ENCODE results near the gene POLDIP3. TPM values are rescaled to one million over a fixed set of nuclear protein-coding genes. Genes with fewer than 3 reads are reported as not detected.
A peak's percentile ranks its signal among the peaks of the same experiment; 100 is the strongest.

The POLDIP3 gene
- total and polyA plus RNA-seq, 2 of the 4 experiments (the other 2 are of a cell fraction), result 33.9 to 43.6 TPM

DNA sequence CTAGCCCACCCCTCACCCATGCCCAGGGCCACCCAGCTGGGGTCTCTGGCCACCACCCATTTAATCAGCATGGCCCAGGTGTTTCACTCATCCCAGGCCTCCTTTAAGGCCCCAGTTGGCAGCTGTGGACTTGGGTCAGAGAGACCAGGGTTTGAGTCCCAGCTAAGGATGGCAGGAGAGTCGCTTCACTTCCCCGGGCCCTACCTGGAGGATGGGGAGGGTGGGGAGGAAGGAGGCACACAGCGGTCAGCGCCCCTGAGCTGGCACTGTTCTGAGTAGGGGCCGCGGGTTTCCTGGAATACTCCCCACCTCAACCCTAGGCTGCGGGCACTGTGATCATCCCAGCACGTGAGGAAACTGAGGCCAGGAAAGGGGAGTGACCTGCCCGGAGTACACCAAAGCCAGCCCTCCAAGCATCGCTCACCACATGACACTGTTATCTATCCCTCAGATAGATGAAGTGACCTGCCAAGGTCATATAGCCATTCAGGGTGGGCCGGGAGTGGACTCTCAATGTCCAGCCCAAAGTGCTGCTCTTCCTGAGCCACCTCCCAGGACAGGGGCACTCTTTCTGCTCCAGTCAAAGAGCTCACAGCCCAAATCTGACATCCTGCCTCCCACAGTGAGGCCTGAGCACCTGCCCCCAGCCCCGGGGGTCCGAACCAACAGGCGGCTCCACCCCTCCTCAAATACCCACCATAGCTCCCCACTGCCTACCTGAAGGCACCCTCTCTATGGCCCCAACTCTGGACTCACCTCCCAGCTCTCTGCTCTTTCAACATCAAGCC, 29.1 kb upstream of the POLDIP3 start (continued):
- TF ChIP-seq MAZ (IDR thresholded peaks at IDR 0.05; ENCODE audit: borderline replicate concordance, low read depth, low read length), result no peak
- TF ChIP-seq POLR2A (IDR thresholded peaks at IDR 0.05; ENCODE audit: low read depth, low read length), result no peak

DNA sequence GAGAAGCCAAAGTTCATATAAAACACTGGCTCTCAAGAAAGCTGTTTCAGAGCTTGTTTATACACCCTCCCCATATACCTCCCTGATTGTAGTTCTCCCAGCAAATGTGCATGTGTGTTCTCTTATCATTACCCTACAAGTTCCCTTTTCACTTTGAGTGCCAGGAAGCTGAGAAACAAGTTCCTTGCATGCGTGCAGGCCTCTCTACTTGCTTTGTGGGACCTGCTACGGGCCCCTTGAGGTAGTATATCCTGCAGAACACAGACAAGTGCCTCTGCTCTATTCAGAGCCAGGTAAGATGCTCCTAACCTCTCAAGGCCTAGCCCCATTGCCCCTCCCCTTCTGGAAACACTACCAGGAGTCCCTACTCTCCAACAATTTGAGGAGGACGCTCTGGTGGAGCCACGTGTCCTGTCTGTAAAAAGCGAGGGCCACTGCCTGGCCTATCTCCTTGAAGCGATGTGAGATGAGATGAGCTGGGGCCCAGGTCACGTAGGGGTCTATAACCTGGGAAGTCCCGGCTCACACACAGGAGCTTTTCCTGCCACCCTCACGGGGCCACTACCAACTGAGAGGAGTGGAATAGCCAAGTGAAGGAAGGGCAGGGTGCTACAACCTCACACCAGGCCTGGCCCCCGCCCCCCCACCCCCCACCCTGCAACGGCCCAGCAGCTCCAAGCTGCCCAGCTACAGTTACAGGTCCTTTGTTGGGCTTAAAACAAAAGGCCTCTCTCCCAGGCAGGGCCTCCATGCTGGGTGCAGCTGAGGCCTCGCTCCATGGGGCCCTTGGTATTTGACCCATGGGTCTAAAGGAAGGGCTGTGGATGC, 28.3 kb upstream of the POLDIP3 start:
- TF ChIP-seq FOS (IDR thresholded peaks at IDR 0.05; ENCODE audit: low read depth, low read length) (no peak), MAZ (IDR thresholded peaks at IDR 0.05; ENCODE audit: borderline replicate concordance, low read depth, low read length) (no peak), BHLHE40 (IDR thresholded peaks at IDR 0.05; ENCODE audit: low read depth, low read length) (no peak), SMC3 (IDR thresholded peaks at IDR 0.05; ENCODE audit: low read depth, low read length) (no peak), POLR2A (IDR thresholded peaks at IDR 0.05; ENCODE audit: low read depth, low read length) (no peak), MAFK (IDR thresholded peaks at IDR 0.05; ENCODE audit: low read depth, low read length) (no peak), CEBPB (IDR thresholded peaks at IDR 0.05; ENCODE audit: low read depth, low read length) (no peak), MXI1 (IDR thresholded peaks at IDR 0.05; ENCODE audit: borderline replicate concordance, low read depth, low read length) (no peak), RFX5 (IDR thresholded peaks at IDR 0.05; ENCODE audit: low read depth, low read length) (no peak), NFE2L2 (IDR thresholded peaks at IDR 0.05; ENCODE audit: low read depth, low read length) (no peak)
- TF ChIP-seq, protein P1, sequence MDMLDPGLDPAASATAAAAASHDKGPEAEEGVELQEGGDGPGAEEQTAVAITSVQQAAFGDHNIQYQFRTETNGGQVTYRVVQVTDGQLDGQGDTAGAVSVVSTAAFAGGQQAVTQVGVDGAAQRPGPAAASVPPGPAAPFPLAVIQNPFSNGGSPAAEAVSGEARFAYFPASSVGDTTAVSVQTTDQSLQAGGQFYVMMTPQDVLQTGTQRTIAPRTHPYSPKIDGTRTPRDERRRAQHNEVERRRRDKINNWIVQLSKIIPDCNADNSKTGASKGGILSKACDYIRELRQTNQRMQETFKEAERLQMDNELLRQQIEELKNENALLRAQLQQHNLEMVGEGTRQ (IDR thresholded peaks at IDR 0.05; ENCODE audit: low read depth, low read length), result no peak
- TF ChIP-seq, protein P2, sequence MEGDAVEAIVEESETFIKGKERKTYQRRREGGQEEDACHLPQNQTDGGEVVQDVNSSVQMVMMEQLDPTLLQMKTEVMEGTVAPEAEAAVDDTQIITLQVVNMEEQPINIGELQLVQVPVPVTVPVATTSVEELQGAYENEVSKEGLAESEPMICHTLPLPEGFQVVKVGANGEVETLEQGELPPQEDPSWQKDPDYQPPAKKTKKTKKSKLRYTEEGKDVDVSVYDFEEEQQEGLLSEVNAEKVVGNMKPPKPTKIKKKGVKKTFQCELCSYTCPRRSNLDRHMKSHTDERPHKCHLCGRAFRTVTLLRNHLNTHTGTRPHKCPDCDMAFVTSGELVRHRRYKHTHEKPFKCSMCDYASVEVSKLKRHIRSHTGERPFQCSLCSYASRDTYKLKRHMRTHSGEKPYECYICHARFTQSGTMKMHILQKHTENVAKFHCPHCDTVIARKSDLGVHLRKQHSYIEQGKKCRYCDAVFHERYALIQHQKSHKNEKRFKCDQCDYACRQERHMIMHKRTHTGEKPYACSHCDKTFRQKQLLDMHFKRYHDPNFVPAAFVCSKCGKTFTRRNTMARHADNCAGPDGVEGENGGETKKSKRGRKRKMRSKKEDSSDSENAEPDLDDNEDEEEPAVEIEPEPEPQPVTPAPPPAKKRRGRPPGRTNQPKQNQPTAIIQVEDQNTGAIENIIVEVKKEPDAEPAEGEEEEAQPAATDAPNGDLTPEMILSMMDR (conservative IDR thresholded peaks at IDR 0.05; ENCODE audit: low read depth, low read length), result no peak
- H3K9me1 ChIP-seq (ENCODE audit: insufficient read depth, low read length), result peaks cover 26% of the 10 kb centered on the region
- peaks cover 9 to 82% of the 10 kb centered on the region in 2 experiments; a peak in 3 of 4 replicates for H3K79me1 ChIP-seq (ENCODE audit: low read depth in 1 of 2, low read length in 2 of 2)
- H4K91ac ChIP-seq (ENCODE audit: insufficient read depth, low read depth, low read length), result no peak overlapping the region
- H2BK120ac ChIP-seq (ENCODE audit: low read depth, low read length), result no peak overlapping the region
- no peak overlapping the region for H3K27ac ChIP-seq (ENCODE audit: insufficient read depth, low read length)
- no peaks in the 10 kb centered on the region for H3K27me3 ChIP-seq (ENCODE audit: control insufficient read depth, insufficient read depth, low read length)
- in situ Hi-C loops (cut with MboI; ENCODE audit: low sequenced_read_pairs) (no loop called here), intact Hi-C loops (cut with micrococcal nuclease) (no loop called here), dilution Hi-C loops (cut with HindIII; ENCODE audit: low sequenced_read_pairs, unreplicated experiment) (no loop called here)
- no peaks in the 10 kb centered on the region for H3K36me3 ChIP-seq (ENCODE audit: control insufficient read depth, insufficient read depth, low read length)
- H4K8ac ChIP-seq (ENCODE audit: low read depth in 2 of 2, low read length in 2 of 2), result no peak overlapping the region
- CTCF ChIA-PET, result no interaction called here
- 100% methylated on average over 1 of the region's 12 CpGs; no CpG with 5 or more reads in 1 of the 2 experiments for WGBS, 2 experiments (ENCODE audit: extremely low coverage in 2 of 2, insufficient read length in 1 of 2)
- H3K4me3 ChIP-seq (ENCODE audit: insufficient read depth, low read depth, low read length), result no peak overlapping the region
- no peak overlapping the region for H3K4me2 ChIP-seq (ENCODE audit: low read depth, low read length)
- ATAC-seq (ENCODE audit: low read depth), result no peak
- H3K9ac ChIP-seq (ENCODE audit: low read depth, low read length), result no peak overlapping the region
- no peak overlapping the region for H2BK5ac ChIP-seq (ENCODE audit: low read depth, low read length, poor library complexity, severe bottlenecking)
- H3K9me3 ChIP-seq (ENCODE audit: control insufficient read depth, insufficient read depth, low read length), result no peaks in the 10 kb centered on the region
- no peak overlapping the region for H3K4ac ChIP-seq (ENCODE audit: low read depth, low read length)
- no TSS peak for BruUV-seq (replicated peaks)
- H3K56ac ChIP-seq (ENCODE audit: extremely low read depth, insufficient read depth, low read length), result no peak overlapping the region
- H3K14ac ChIP-seq (replicated peaks; ENCODE audit: low read depth, low read length), result no peak overlapping the region
- H2AK9ac ChIP-seq (replicated peaks; ENCODE audit: low read depth, low read length, poor library complexity), result peak overlapping the region; percentile 73
- H2AK5ac ChIP-seq (ENCODE audit: low read depth, low read length), result no peak overlapping the region
- H3K18ac ChIP-seq (ENCODE audit: low read depth, low read length), result no peak overlapping the region
- peaks cover 35% of the 10 kb centered on the region for H3K4me1 ChIP-seq (ENCODE audit: control insufficient read depth, insufficient read depth, low read length)
- DNase-seq, result no peak
- POLR2A ChIA-PET (ENCODE audit: unreplicated experiment), result interaction anchor here (1.2 kb wide), 1 partner anchor 28 kb away, joined by 8 read pairs; the partner anchor contains the start of gene POLDIP3
- H4K5ac ChIP-seq (ENCODE audit: low read depth, low read length), result no peak overlapping the region
- H2AFZ ChIP-seq (replicated peaks; ENCODE audit: low read length, poor library complexity), result no peak overlapping the region
- peaks cover 68% of the 10 kb centered on the region for H4K20me1 ChIP-seq (ENCODE audit: insufficient read depth, low read length)
- H3K23ac ChIP-seq (ENCODE audit: low read depth, low read length), result no peak overlapping the region
- H2BK15ac ChIP-seq (ENCODE audit: low read depth, low read length), result no peak overlapping the region
- no peak overlapping the region for H2BK20ac ChIP-seq (ENCODE audit: low read depth, low read length)
